NCI-H1105 treated with DMSO at 0.1 percent for 48 hours (cell line): Measurements from ENCODE around the gene DLGAP5.

Experiments used
- DNase-seq: peaks from one replicate; lab custom pipeline; 2025; lab: John Stamatoyannopoulos, UW

The DLGAP5 gene

GRCh38 chr14:55129086-55129427 lies 62.3 kb downstream of the DLGAP5 start, which contains the start of gene LGALS3:
TSS of gene LGALS3 (plus strand) at chr14:55129252. CDS start at chr14:55137374, 8,122 bp downstream.
- no peak for DNase-seq

GRCh38 chr14:55128386-55129085 lies 62.8 kb downstream of the DLGAP5 start:
- no peak for DNase-seq

- no peak for DNase-seq
Measured at GRCh38 chr14:55127460-55127951, 63.9 kb downstream of the DLGAP5 start.

- no peak for DNase-seq
Measured at GRCh38 chr14:55126932-55127459, 64.4 kb downstream of the DLGAP5 start.

- DNase-seq: no peak
Measured at GRCh38 chr14:55126034-55126433, 65.4 kb downstream of the DLGAP5 start.

GRCh38 chr14:55125403-55125802 lies 66.0 kb downstream of the DLGAP5 start:
- DNase-seq: no peak

GRCh38 chr14:55124774-55125386 lies 66.5 kb downstream of the DLGAP5 start:
- no peak for DNase-seq

GRCh38 chr14:55123852-55124639 lies 67.3 kb downstream of the DLGAP5 start:
- no peak for DNase-seq

GRCh38 chr14:55123101-55123500 lies 68.3 kb downstream of the DLGAP5 start:
- DNase-seq: no peak

GRCh38 chr14:55122440-55122986 lies 68.9 kb downstream of the DLGAP5 start:
- DNase-seq: peak; percentile 19

GRCh38 chr14:55121628-55122439 lies 69.6 kb downstream of the DLGAP5 start:
- DNase-seq: no peak

- DNase-seq: no peak
Measured at GRCh38 chr14:55120571-55121495, 70.6 kb downstream of the DLGAP5 start.

- DNase-seq: no peak
Measured at GRCh38 chr14:55118761-55119160, 72.6 kb downstream of the DLGAP5 start.

- no peak for DNase-seq
Measured at GRCh38 chr14:55117803-55118441, 73.5 kb downstream of the DLGAP5 start.

- DNase-seq: no peak
Measured at GRCh38 chr14:55116246-55117030, 74.9 kb downstream of the DLGAP5 start.

GRCh38 chr14:55115861-55116245 lies 75.5 kb downstream of the DLGAP5 start:
- no peak for DNase-seq

- no peak for DNase-seq
Measured at GRCh38 chr14:55115460-55115859, 75.9 kb downstream of the DLGAP5 start.

GRCh38 chr14:55114720-55115119 lies 76.7 kb downstream of the DLGAP5 start:
- DNase-seq: no peak

GRCh38 chr14:55111122-55111708 lies 80.2 kb downstream of the DLGAP5 start:
- no peak for DNase-seq
